CD4-positive, alpha-beta T cell (primary cell): ENCODE results near the gene TNF. TPM values are rescaled to one million over a fixed set of nuclear protein-coding genes. Genes with fewer than 3 reads are reported as not detected.
A peak's percentile ranks its signal among the peaks of the same experiment; 100 is the strongest.

Experiments
- ATAC-seq: fragments of 200-7000 bp; cut with Tn5 transposase; one replicate; pipeline ENCODE4 v1.10.0; 2022; ENCODE audit warnings: mild to moderate bottlenecking; ENCODE audit not compliant: poor library complexity
- CTCF ChIA-PET: fragments of 350-600 bp; sonication (Branson Sonifier 250); formaldehyde crosslinking; loops from one replicate; lab custom pipeline; 2021; ENCODE audit warnings: antibody characterized with exemption, inconsistent platforms; lab: Charles Lee
- POLR2A ChIA-PET: fragments of 350-600 bp; sonication (Branson Sonifier 250); formaldehyde crosslinking; loops from one replicate; lab custom pipeline; 2021; ENCODE audit warnings: antibody characterized with exemption, inconsistent platforms; lab: Charles Lee
- DNase-seq, 14 experiments: peaks; one replicate each; pipeline ENCODE4 v3.0.0-alpha.2; 2013 to 2020; ENCODE audit warnings: mixed read lengths in 2 of 14
- H3K27ac ChIP-seq, 2 donors: one replicate each; pipeline versions ENCODE4 v1.5.1 to v1.7.0; 2013; ENCODE audit warnings: low read length in 2 of 2, low read depth in 1 of 2, mild to moderate bottlenecking in 1 of 2
- H3K27me3 ChIP-seq, 2 experiments: 1 replicate in 1 of 2; 2 replicates in 1 of 2; pipeline versions ENCODE4 v1.6.1 to v1.7.0; 2013; ENCODE audit warnings: low read length in 2 of 2, control low read depth in 1 of 2, mild to moderate bottlenecking in 1 of 2, moderate library complexity in 1 of 2; ENCODE audit not compliant: insufficient read depth in 2 of 2, control insufficient read depth in 1 of 2
- H3K36me3 ChIP-seq: one replicate; pipeline ENCODE4 v1.6.1; 2013; ENCODE audit warnings: low read length, control low read depth; ENCODE audit not compliant: insufficient read depth
- H3K4me1 ChIP-seq: one replicate; pipeline ENCODE4 v1.6.1; 2013; ENCODE audit warnings: low read length, control low read depth; ENCODE audit not compliant: insufficient read depth
- H3K4me3 ChIP-seq: one replicate; pipeline ENCODE4 v1.5.1; 2013; ENCODE audit warnings: mild to moderate bottlenecking, low read length, moderate library complexity
- H3K9me3 ChIP-seq, 2 experiments: 1 replicate in 1 of 2; 2 replicates in 1 of 2; pipeline versions ENCODE4 v1.6.1 to v1.7.0; 2013; ENCODE audit warnings: low read length in 2 of 2, mild to moderate bottlenecking in 2 of 2, control low read depth in 1 of 2, moderate library complexity in 1 of 2; ENCODE audit not compliant: control insufficient read depth in 1 of 2, insufficient read depth in 1 of 2
- H3K27ac Mint-ChIP-seq: one replicate; pipeline ENCODE4 v1.8.0; 2020; ENCODE audit warnings: mixed read lengths
- H3K27me3 Mint-ChIP-seq: one replicate; pipeline ENCODE4 v1.8.0; 2021; ENCODE audit warnings: mixed read lengths
- H3K36me3 Mint-ChIP-seq: one replicate; pipeline ENCODE4 v1.8.0; 2021; ENCODE audit warnings: low read depth, mixed read lengths
- H3K4me1 Mint-ChIP-seq: one replicate; pipeline ENCODE4 v1.8.0; 2021; ENCODE audit warnings: low read depth, mixed read lengths
- H3K4me3 Mint-ChIP-seq: one replicate; pipeline ENCODE4 v1.8.0; 2020; ENCODE audit warnings: mild to moderate bottlenecking, mixed read lengths
- H3K9me3 Mint-ChIP-seq: one replicate; pipeline ENCODE4 v1.8.0; 2020; ENCODE audit warnings: mixed read lengths
- intact Hi-C, 2 experiments: fragments of 100-400 bp; cut with DNase I in 1 of 2; cut with micrococcal nuclease in 1 of 2; formaldehyde crosslinking; loops; one replicate each; pipeline versions ENCODE4 v1.15.1 to v1.9.0; 2023 to 2025; cut with DNase I, micrococcal nuclease
- total RNA-seq, 174 experiments: library from RNA in 2 of 174; stranded (reverse) in 2 of 174; gene quantifications; one replicate each; pipeline ENCODE4 v1.2.3 and lab custom pipeline; 2021 to 2026
- TF ChIP-seq, protein P1 (sequence below): fragments of 200-600 bp; IDR thresholded peaks from one replicate; pipeline ENCODE4 v1.8.0; 2022; ENCODE audit warnings: antibody characterized with exemption, mild to moderate bottlenecking

TNF gene
- total RNA-seq, 2 experiments from 2014 or later: 33.1 to 34.2 TPM

DNA sequence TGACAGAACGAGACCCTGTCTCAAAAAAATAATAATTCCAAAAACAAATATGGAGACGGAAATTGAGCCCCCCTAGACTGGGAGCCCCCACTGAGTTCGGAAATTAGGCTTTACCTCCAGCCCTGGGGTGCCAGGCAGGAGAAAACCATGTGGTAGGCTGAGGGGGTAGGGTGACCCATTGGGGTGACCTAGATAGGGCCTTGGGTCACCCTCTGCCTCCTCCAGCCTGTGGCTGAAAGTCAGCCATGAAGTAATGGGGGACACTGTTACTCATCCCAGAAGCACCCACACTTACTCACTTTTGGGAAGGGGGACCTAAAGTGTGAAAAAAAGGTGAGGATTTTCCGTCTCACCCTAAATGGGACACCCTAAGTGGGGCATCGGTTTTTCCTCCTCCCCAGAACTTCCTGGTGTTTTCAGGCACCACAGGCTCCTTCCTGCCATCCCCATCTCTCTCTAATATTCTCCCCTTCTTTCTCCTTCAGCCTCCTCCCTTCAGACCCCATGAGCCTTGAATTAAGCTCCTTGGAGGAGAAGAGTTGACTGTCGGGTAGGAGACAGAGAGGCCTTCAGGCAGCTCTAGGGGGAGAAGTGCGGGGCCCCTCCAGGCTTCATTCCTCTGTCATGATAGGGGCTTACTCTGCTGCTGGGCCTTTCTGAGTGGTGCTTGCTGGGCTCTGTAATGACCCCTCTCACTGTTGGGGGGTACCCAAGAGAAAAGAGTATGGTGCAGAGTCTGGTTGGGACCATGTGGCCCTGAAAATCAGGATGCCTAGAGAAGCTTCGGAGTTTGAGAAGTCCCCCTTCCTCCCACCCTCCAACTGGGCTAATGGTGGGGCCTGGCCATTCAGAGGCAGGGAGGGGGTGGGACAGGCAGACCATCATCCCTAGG, 4.4 kb downstream of the TNF start:
- intact Hi-C loops: loop anchor here (1.0 to 10.0 kb wide), 4 partner anchors 21 to 255 kb away; partner anchors contain the start of gene NFKBIL1 (in 2 of the 2)
- peak in 1 of 14 experiments; percentile 50 for DNase-seq
- CTCF ChIA-PET: interaction anchor here (0.7 to 16.9 kb wide), 11 partner anchors 10 to 39 kb away, joined by 3 to 353 read pairs (median 8); partner anchors contain the start of genes ATP6V1G2, DDX39B, NCR3 and NFKBIL1
- POLR2A ChIA-PET: interaction anchor here (1.0 to 34.9 kb wide), 13 partner anchors 6 to 1615 kb away, joined by 3 to 1160 read pairs (median 5); partner anchors contain the start of genes ATP6V1G2, BAG6, CSNK2B and DDX39B
- Mint-ChIP-seq H3K27ac (peak overlapping the region; percentile 85), H3K36me3 (peaks cover 71% of the 10 kb centered on the region), H3K27me3 (no peaks in the 10 kb centered on the region), H3K4me1 (peaks cover 84% of the 10 kb centered on the region), H3K9me3 (no peaks in the 10 kb centered on the region), H3K4me3 (peak overlapping the region; percentile 97)
- no peak for ATAC-seq
- Histone ChIP-seq H3K4me1 (peaks cover 81% of the 10 kb centered on the region), H3K4me3 (peak overlapping the region; percentile 97), H3K36me3 (peaks cover 41% of the 10 kb centered on the region), H3K9me3 (no peaks in the 10 kb centered on the region), H3K27ac (peak overlapping the region; percentile 74 to 95), H3K27me3 (no peaks in the 10 kb centered on the region)
- TF ChIP-seq, protein P1, sequence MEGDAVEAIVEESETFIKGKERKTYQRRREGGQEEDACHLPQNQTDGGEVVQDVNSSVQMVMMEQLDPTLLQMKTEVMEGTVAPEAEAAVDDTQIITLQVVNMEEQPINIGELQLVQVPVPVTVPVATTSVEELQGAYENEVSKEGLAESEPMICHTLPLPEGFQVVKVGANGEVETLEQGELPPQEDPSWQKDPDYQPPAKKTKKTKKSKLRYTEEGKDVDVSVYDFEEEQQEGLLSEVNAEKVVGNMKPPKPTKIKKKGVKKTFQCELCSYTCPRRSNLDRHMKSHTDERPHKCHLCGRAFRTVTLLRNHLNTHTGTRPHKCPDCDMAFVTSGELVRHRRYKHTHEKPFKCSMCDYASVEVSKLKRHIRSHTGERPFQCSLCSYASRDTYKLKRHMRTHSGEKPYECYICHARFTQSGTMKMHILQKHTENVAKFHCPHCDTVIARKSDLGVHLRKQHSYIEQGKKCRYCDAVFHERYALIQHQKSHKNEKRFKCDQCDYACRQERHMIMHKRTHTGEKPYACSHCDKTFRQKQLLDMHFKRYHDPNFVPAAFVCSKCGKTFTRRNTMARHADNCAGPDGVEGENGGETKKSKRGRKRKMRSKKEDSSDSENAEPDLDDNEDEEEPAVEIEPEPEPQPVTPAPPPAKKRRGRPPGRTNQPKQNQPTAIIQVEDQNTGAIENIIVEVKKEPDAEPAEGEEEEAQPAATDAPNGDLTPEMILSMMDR: no peak

GRCh38 chr6:31580438-31580740, 5.0 kb downstream of the TNF start:
- Histone ChIP-seq H3K4me3 (peak overlapping the region; percentile 97), H3K27ac (peak overlapping the region; percentile 74 to 95), H3K36me3 (peaks cover 41% of the 10 kb centered on the region), H3K27me3 (no peaks in the 10 kb centered on the region), H3K9me3 (no peaks in the 10 kb centered on the region), H3K4me1 (peaks cover 81% of the 10 kb centered on the region)
- CTCF ChIA-PET: interaction anchor here (0.6 to 16.9 kb wide), 15 partner anchors 8 to 307 kb away, joined by 3 to 353 read pairs (median 7); partner anchors contain the start of genes ATP6V1G2, DDX39B, LTA and NCR3
- TF ChIP-seq, protein P1: no peak
- Mint-ChIP-seq H3K27me3 (no peaks in the 10 kb centered on the region), H3K9me3 (no peaks in the 10 kb centered on the region), H3K27ac (peak overlapping the region; percentile 85), H3K36me3 (peaks cover 69% of the 10 kb centered on the region), H3K4me1 (peaks cover 84% of the 10 kb centered on the region), H3K4me3 (peak overlapping the region; percentile 97)
- ATAC-seq (no peak), DNase-seq (no peak)
- POLR2A ChIA-PET: interaction anchor here (1.0 to 34.9 kb wide), 13 partner anchors 6 to 1616 kb away, joined by 3 to 1160 read pairs (median 5); partner anchors contain the start of genes ATP6V1G2, BAG6, CSNK2B and DDX39B
- intact Hi-C loops: loop anchor here (1.0 to 10.0 kb wide), 4 partner anchors 22 to 254 kb away; partner anchors contain the start of gene NFKBIL1 (in 2 of the 2)

GRCh38 chr6:31580807-31581433, 5.6 kb downstream of the TNF start:
- intact Hi-C loops: loop anchor here (1.0 to 10.0 kb wide), 6 partner anchors 9 to 254 kb away; partner anchors contain the start of genes NFKBIL1 (in 2 of the 2) and LTA (in 1 of the 2)
- no peaks in the 10 kb centered on the region for H3K27me3 ChIP-seq
- ChIA-PET POLR2A (interaction anchor here (1.2 to 34.9 kb wide), 16 partner anchors 5 to 1616 kb away, joined by 3 to 1160 read pairs (median 10); partner anchors contain the start of genes ATP6V1G2, BAG6, CSNK2B and DDX39B), CTCF (interaction anchor here (0.6 to 16.9 kb wide), 16 partner anchors 8 to 307 kb away, joined by 3 to 353 read pairs (median 7); partner anchors contain the start of genes ATP6V1G2, DDX39B, LTA and NCR3)
- Mint-ChIP-seq H3K36me3 (peaks cover 64% of the 10 kb centered on the region), H3K27ac (peak overlapping the region; percentile 85), H3K4me1 (peaks cover 84% of the 10 kb centered on the region), H3K4me3 (peak overlapping the region; percentile 97), H3K27me3 (no peaks in the 10 kb centered on the region), H3K9me3 (no peaks in the 10 kb centered on the region)
- ATAC-seq: peak; percentile 66
- peaks cover 41% of the 10 kb centered on the region for H3K36me3 ChIP-seq
- no peaks in the 10 kb centered on the region for H3K9me3 ChIP-seq
- H3K4me1 ChIP-seq: peaks cover 82% of the 10 kb centered on the region
- H3K4me3 ChIP-seq: peak overlapping the region; percentile 97
- TF ChIP-seq, protein P1: peak; percentile 98
- H3K27ac ChIP-seq: peak overlapping the region; percentile 82 to 95
- DNase-seq: peak; percentile 77 to 93 (median 90)
